Dedifferentiated amniotic fluid mesenchymal stem cell (primary cell): Measurements from ENCODE around the gene DHRS4.
"Not testable (repeated sequence)": the region's sequence is repeated elsewhere in the genome, so short reads cannot be mapped to it uniquely, and the experiment has no call there.

Experiments used
- DNase-seq: peaks from one replicate; pipeline ENCODE4 v3.0.0-alpha.2; 2016; ENCODE audit errors: extremely low spot score

The DHRS4 gene

GRCh38 chr14:23939607-23940326, 13.8 kb upstream of the DHRS4 start:
- no peak for DNase-seq

- DNase-seq: no peak
Observed at GRCh38 chr14:23941230-23941629, 12.3 kb upstream of the DHRS4 start.

- DNase-seq: no peak
Observed at GRCh38 chr14:23941669-23942068, 11.9 kb upstream of the DHRS4 start.

GRCh38 chr14:23942587-23942986, 11.0 kb upstream of the DHRS4 start:
- no peak for DNase-seq

- DNase-seq: not testable (repeated sequence)
Observed at GRCh38 chr14:23949069-23949468, 4.5 kb upstream of the DHRS4 start.

- no peak for DNase-seq
Observed at GRCh38 chr14:23950411-23951135, 3.0 kb upstream of the DHRS4 start.

GRCh38 chr14:23951136-23951466, 2.5 kb upstream of the DHRS4 start:
- not testable (repeated sequence) for DNase-seq

GRCh38 chr14:23951590-23952201, 1.9 kb upstream of the DHRS4 start:
- no peak for DNase-seq

GRCh38 chr14:23953116-23953463, 480 bp upstream of the DHRS4 start:
- DNase-seq: not testable (repeated sequence)

GRCh38 chr14:23954279-23954614, 677 bp downstream of the DHRS4 start:
- DNase-seq: not testable (repeated sequence)

GRCh38 chr14:23954965-23955364, 1.4 kb downstream of the DHRS4 start:
- not testable (repeated sequence) for DNase-seq

GRCh38 chr14:23955811-23956210, 2.2 kb downstream of the DHRS4 start:
- not testable (repeated sequence) for DNase-seq

- not testable (repeated sequence) for DNase-seq
Observed at GRCh38 chr14:23957913-23958569, 4.5 kb downstream of the DHRS4 start.

- DNase-seq: not testable (repeated sequence)
Observed at GRCh38 chr14:23960899-23961298, 7.3 kb downstream of the DHRS4 start.

GRCh38 chr14:23961704-23962103, 8.1 kb downstream of the DHRS4 start:
- not testable (repeated sequence) for DNase-seq

- DNase-seq: not testable (repeated sequence)
Observed at GRCh38 chr14:23969130-23969480, 15.5 kb downstream of the DHRS4 start.

- not testable (repeated sequence) for DNase-seq
Observed at GRCh38 chr14:23969481-23970282, 16.1 kb downstream of the DHRS4 start.

GRCh38 chr14:23970283-23970659, 16.7 kb downstream of the DHRS4 start:
- not testable (repeated sequence) for DNase-seq

- DNase-seq: not testable (repeated sequence)
Observed at GRCh38 chr14:23973178-23973577, 19.6 kb downstream of the DHRS4 start.

- not testable (repeated sequence) for DNase-seq
Observed at GRCh38 chr14:23974041-23974440, 20.5 kb downstream of the DHRS4 start.

GRCh38 chr14:23977208-23977607, 23.6 kb downstream of the DHRS4 start:
- not testable (repeated sequence) for DNase-seq
